ENCODE data around the gene PANK3. TPM values are rescaled to one million over a fixed set of nuclear protein-coding genes. Genes with fewer than 3 reads are reported as not detected.

PANK3 gene
- total RNA-seq, 1 experiment from 2014 or later: 78.3 TPM

- Histone ChIP-seq H3K9me3 (ENCODE audit: low read length) (no peaks in the 10 kb centered on the region), H3K4me3 (ENCODE audit: low read length) (no peak overlapping the region), H3K36me3 (ENCODE audit: insufficient read depth, low read length) (no peaks in the 10 kb centered on the region), H3K27ac (ENCODE audit: low read length) (no peak overlapping the region), H3K4me2 (ENCODE audit: low read depth, low read length, poor library complexity, severe bottlenecking) (no peak overlapping the region), H3K4me1 (ENCODE audit: low read length) (no peaks in the 10 kb centered on the region), H2AFZ (ENCODE audit: low read length) (no peak overlapping the region), H3K79me2 (ENCODE audit: low read length) (no peaks in the 10 kb centered on the region), H3K27me3 (ENCODE audit: low read length) (no peaks in the 10 kb centered on the region), H4K20me1 (ENCODE audit: insufficient read depth, low read depth, low read length) (no peaks in the 10 kb centered on the region), H3K9me2 (replicated peaks; ENCODE audit: insufficient read depth, low read length) (no peaks in the 10 kb centered on the region), H3K9ac (ENCODE audit: low read length) (no peak overlapping the region)
- DNase-seq: no peak
Observed at GRCh38 chr5:168611165-168611564, 32.0 kb upstream of the PANK3 start.

DNA sequence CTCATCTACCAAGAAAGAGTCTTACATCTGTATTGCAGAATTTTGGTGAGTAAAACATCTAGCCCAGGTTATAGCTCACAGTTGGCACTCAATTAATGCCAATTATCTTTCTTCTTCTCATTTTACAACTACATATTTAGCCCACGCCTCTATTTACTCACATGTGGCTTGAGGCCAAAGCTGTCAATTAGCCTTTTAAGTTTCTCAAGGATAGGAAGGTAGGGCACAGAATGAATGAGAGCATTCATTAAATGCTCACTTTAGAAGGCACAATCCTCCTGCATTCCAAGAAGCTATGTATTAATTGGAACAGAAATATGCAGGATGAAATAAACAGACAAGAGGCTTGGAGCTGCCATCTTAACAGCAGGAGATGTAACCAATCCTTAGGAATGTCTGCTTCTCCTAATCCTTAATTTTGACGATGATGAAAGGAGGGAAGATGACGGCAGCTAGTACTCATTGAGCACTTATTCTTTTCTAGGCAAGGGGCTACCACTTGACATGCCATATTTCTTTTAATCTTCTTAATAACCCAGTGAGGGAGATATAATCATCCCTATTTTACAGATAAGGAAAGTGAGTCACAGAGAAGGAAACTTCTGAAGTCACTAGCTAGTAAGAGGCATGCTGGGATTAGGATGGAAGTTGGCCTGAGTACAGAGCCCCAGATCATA, 30.8 kb upstream of the PANK3 start:
- Histone ChIP-seq H3K79me2 (ENCODE audit: low read length) (no peaks in the 10 kb centered on the region), H3K4me3 (ENCODE audit: low read length) (no peak overlapping the region), H4K20me1 (ENCODE audit: insufficient read depth, low read depth, low read length) (no peaks in the 10 kb centered on the region), H3K4me2 (ENCODE audit: low read depth, low read length, poor library complexity, severe bottlenecking) (no peak overlapping the region), H3K9ac (ENCODE audit: low read length) (no peak overlapping the region), H3K27me3 (ENCODE audit: low read length) (no peaks in the 10 kb centered on the region), H3K9me2 (replicated peaks; ENCODE audit: insufficient read depth, low read length) (no peaks in the 10 kb centered on the region), H3K36me3 (ENCODE audit: insufficient read depth, low read length) (no peaks in the 10 kb centered on the region), H3K27ac (ENCODE audit: low read length) (no peak overlapping the region), H2AFZ (ENCODE audit: low read length) (no peak overlapping the region), H3K9me3 (ENCODE audit: low read length) (no peaks in the 10 kb centered on the region), H3K4me1 (ENCODE audit: low read length) (no peaks in the 10 kb centered on the region)
- no peak for DNase-seq

DNA sequence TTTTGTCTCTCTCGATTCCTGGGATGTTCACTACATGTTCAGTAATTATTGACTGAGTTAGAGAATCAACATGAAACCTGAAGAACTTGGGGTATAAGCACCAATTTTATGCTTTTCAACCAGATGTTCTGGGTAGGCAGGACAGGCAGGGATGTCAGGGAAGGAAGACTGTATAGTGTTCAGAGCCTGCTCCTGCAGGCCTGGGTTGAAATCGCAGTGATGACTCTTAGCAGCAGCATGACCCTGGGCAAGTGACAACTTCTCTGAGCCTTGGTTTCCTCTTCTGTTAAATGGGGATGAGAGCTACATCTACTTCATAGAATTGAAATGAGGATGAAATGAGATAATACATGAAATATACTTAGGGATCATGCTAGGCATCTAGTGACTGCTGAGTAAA, 29.7 kb upstream of the PANK3 start:
- Histone ChIP-seq H3K36me3 (ENCODE audit: insufficient read depth, low read length) (no peaks in the 10 kb centered on the region), H3K9ac (ENCODE audit: low read length) (no peak overlapping the region), H3K27me3 (ENCODE audit: low read length) (no peaks in the 10 kb centered on the region), H3K4me1 (ENCODE audit: low read length) (no peaks in the 10 kb centered on the region), H3K9me3 (ENCODE audit: low read length) (no peaks in the 10 kb centered on the region), H3K9me2 (replicated peaks; ENCODE audit: insufficient read depth, low read length) (no peaks in the 10 kb centered on the region), H3K4me2 (ENCODE audit: low read depth, low read length, poor library complexity, severe bottlenecking) (no peak overlapping the region), H3K79me2 (ENCODE audit: low read length) (no peaks in the 10 kb centered on the region), H2AFZ (ENCODE audit: low read length) (no peak overlapping the region), H3K27ac (ENCODE audit: low read length) (no peak overlapping the region), H3K4me3 (ENCODE audit: low read length) (no peak overlapping the region), H4K20me1 (ENCODE audit: insufficient read depth, low read depth, low read length) (no peaks in the 10 kb centered on the region)
- no peak for DNase-seq

DNA sequence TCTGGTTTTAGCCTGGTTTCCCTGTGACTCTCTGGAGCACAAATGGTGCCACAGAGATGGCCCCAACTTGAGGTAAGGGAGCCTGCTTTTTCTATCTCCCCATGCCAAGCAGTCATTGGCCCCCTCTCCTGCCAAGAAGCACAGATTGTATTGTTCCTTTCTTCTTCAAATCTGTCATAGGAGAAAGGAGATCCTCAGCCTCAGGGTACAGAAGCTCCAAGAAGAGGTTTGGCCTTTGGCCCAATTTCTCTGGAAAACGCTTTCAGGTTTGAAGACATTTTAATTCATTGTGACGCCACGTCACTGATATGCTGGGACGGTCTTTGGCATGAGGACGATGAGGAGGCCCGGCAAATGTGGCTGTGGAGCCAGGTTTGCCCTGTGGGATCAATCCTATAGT, 29.2 kb upstream of the PANK3 start:
- DNase-seq: no peak
- Histone ChIP-seq H4K20me1 (ENCODE audit: insufficient read depth, low read depth, low read length) (no peaks in the 10 kb centered on the region), H3K27ac (ENCODE audit: low read length) (no peak overlapping the region), H3K4me2 (ENCODE audit: low read depth, low read length, poor library complexity, severe bottlenecking) (no peak overlapping the region), H3K27me3 (ENCODE audit: low read length) (no peaks in the 10 kb centered on the region), H3K79me2 (ENCODE audit: low read length) (no peaks in the 10 kb centered on the region), H3K9ac (ENCODE audit: low read length) (no peak overlapping the region), H2AFZ (ENCODE audit: low read length) (no peak overlapping the region), H3K9me2 (replicated peaks; ENCODE audit: insufficient read depth, low read length) (no peaks in the 10 kb centered on the region), H3K4me3 (ENCODE audit: low read length) (no peak overlapping the region), H3K4me1 (ENCODE audit: low read length) (no peaks in the 10 kb centered on the region), H3K9me3 (ENCODE audit: low read length) (no peaks in the 10 kb centered on the region), H3K36me3 (ENCODE audit: insufficient read depth, low read length) (no peaks in the 10 kb centered on the region)

DNA sequence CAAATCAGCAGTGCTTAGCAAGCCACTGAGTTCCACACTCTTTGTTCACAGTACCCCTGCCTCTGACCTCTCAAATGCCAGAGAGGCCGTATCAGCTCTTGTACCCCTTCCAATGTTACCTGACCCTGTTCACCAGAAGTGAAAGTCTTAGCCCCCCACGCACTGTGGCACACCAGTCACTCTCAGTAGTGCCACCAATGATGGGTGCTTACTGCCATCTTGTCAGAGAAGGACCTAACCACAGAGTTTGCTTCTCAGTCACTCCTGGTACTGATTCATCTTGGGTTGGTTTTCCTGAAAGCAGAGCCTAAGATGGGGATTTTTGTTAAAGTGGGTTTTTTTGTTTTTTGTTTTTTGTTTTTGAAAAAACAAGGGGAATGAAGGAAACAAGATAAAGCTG, 28.8 kb upstream of the PANK3 start:
- Histone ChIP-seq H3K9me2 (replicated peaks; ENCODE audit: insufficient read depth, low read length) (no peaks in the 10 kb centered on the region), H3K4me2 (ENCODE audit: low read depth, low read length, poor library complexity, severe bottlenecking) (no peak overlapping the region), H3K79me2 (ENCODE audit: low read length) (no peaks in the 10 kb centered on the region), H3K36me3 (ENCODE audit: insufficient read depth, low read length) (no peaks in the 10 kb centered on the region), H4K20me1 (ENCODE audit: insufficient read depth, low read depth, low read length) (no peaks in the 10 kb centered on the region), H3K9ac (ENCODE audit: low read length) (no peak overlapping the region), H3K27ac (ENCODE audit: low read length) (no peak overlapping the region), H3K9me3 (ENCODE audit: low read length) (no peaks in the 10 kb centered on the region), H2AFZ (ENCODE audit: low read length) (no peak overlapping the region), H3K4me1 (ENCODE audit: low read length) (no peaks in the 10 kb centered on the region), H3K4me3 (ENCODE audit: low read length) (no peak overlapping the region), H3K27me3 (ENCODE audit: low read length) (no peaks in the 10 kb centered on the region)
- no peak for DNase-seq

DNA sequence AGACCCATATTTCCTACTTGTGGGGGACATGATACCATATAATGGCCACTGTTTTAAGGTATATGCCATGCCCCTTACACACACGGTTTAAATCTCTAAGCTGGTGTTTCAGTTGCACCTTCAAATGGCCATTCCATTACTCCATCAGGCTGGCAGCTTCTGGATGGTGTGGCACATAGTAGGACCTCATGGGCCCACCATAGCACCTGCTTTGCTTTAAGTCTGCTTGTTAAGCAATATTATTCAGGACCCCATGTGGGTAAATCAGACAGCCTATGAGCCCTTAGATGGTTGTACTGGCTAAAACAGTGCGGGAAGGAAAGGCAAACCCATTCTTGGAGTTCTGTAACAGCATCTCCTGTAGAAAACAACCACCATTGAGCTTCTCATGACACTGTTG, 27.4 kb upstream of the PANK3 start:
- H4K20me1 ChIP-seq (ENCODE audit: insufficient read depth, low read depth, low read length): no peaks in the 10 kb centered on the region

DNA sequence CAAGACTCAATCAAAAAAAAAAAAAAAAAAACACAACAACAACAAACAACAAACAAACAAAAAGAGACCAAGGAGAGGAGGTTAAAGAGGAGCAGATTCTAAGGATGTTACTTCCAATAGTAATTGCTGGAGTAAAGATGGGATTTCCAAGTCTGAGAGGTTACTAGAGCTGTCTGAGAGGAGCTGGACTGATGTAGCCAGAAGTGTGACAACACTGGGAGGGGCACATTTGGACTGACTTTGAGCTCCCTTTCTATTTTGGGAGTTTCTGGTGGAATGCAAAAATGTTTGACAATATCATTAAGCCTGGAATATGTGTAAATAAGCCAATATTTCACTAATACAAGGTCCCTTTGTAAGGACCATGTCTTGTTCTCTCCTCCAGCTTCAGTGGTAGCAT, 25.3 kb upstream of the PANK3 start:
- Histone ChIP-seq H2AFZ (ENCODE audit: low read length) (no peak overlapping the region), H3K79me2 (ENCODE audit: low read length) (no peaks in the 10 kb centered on the region), H3K27ac (ENCODE audit: low read length) (no peak overlapping the region), H3K27me3 (ENCODE audit: low read length) (no peaks in the 10 kb centered on the region), H3K4me2 (ENCODE audit: low read depth, low read length, poor library complexity, severe bottlenecking) (no peak overlapping the region), H3K9me3 (ENCODE audit: low read length) (no peaks in the 10 kb centered on the region), H3K9ac (ENCODE audit: low read length) (no peak overlapping the region), H3K4me1 (ENCODE audit: low read length) (no peaks in the 10 kb centered on the region), H4K20me1 (ENCODE audit: insufficient read depth, low read depth, low read length) (no peaks in the 10 kb centered on the region), H3K36me3 (ENCODE audit: insufficient read depth, low read length) (no peaks in the 10 kb centered on the region), H3K9me2 (replicated peaks; ENCODE audit: insufficient read depth, low read length) (no peaks in the 10 kb centered on the region), H3K4me3 (ENCODE audit: low read length) (no peak overlapping the region)
- no peak for DNase-seq

More for the DNA sequence above, 27.4 kb upstream of the PANK3 start:
- no peaks in the 10 kb centered on the region for H3K79me2 ChIP-seq (ENCODE audit: low read length)
- DNase-seq: no peak
- no peak overlapping the region for H3K27ac ChIP-seq (ENCODE audit: low read length)
- no peaks in the 10 kb centered on the region for H3K9me3 ChIP-seq (ENCODE audit: low read length)
- no peak overlapping the region for H2AFZ ChIP-seq (ENCODE audit: low read length)
- H3K4me2 ChIP-seq (ENCODE audit: low read depth, low read length, poor library complexity, severe bottlenecking): no peak overlapping the region
- H3K4me1 ChIP-seq (ENCODE audit: low read length): no peaks in the 10 kb centered on the region
- no peak overlapping the region for H3K9ac ChIP-seq (ENCODE audit: low read length)
- H3K9me2 ChIP-seq (replicated peaks; ENCODE audit: insufficient read depth, low read length): no peaks in the 10 kb centered on the region
- no peaks in the 10 kb centered on the region for H3K27me3 ChIP-seq (ENCODE audit: low read length)
- H3K4me3 ChIP-seq (ENCODE audit: low read length): no peak overlapping the region
- no peaks in the 10 kb centered on the region for H3K36me3 ChIP-seq (ENCODE audit: insufficient read depth, low read length)

- Histone ChIP-seq H3K27me3 (ENCODE audit: low read length) (no peaks in the 10 kb centered on the region), H3K4me3 (ENCODE audit: low read length) (no peak overlapping the region), H3K27ac (ENCODE audit: low read length) (no peak overlapping the region), H3K4me1 (ENCODE audit: low read length) (no peaks in the 10 kb centered on the region), H3K79me2 (ENCODE audit: low read length) (no peaks in the 10 kb centered on the region), H3K9me2 (replicated peaks; ENCODE audit: insufficient read depth, low read length) (no peaks in the 10 kb centered on the region), H3K9me3 (ENCODE audit: low read length) (no peaks in the 10 kb centered on the region), H3K9ac (ENCODE audit: low read length) (no peak overlapping the region), H3K4me2 (ENCODE audit: low read depth, low read length, poor library complexity, severe bottlenecking) (no peak overlapping the region), H3K36me3 (ENCODE audit: insufficient read depth, low read length) (no peaks in the 10 kb centered on the region), H4K20me1 (ENCODE audit: insufficient read depth, low read depth, low read length) (no peaks in the 10 kb centered on the region), H2AFZ (ENCODE audit: low read length) (no peak overlapping the region)
- no peak for DNase-seq
Observed at GRCh38 chr5:168603746-168604145, 24.6 kb upstream of the PANK3 start.

GRCh38 chr5:168602517-168602916, 23.3 kb upstream of the PANK3 start:
- no peaks in the 10 kb centered on the region for H3K27me3 ChIP-seq (ENCODE audit: low read length)
- no peak overlapping the region for H3K4me3 ChIP-seq (ENCODE audit: low read length)
- no peaks in the 10 kb centered on the region for H3K9me3 ChIP-seq (ENCODE audit: low read length)
- H3K27ac ChIP-seq (ENCODE audit: low read length): no peak overlapping the region
- H3K9ac ChIP-seq (ENCODE audit: low read length): no peak overlapping the region
- no peaks in the 10 kb centered on the region for H3K4me1 ChIP-seq (ENCODE audit: low read length)
- no peaks in the 10 kb centered on the region for H3K79me2 ChIP-seq (ENCODE audit: low read length)
- no peak for DNase-seq
- H2AFZ ChIP-seq (ENCODE audit: low read length): no peak overlapping the region
- H3K9me2 ChIP-seq (replicated peaks; ENCODE audit: insufficient read depth, low read length): no peaks in the 10 kb centered on the region
- H3K36me3 ChIP-seq (ENCODE audit: insufficient read depth, low read length): no peaks in the 10 kb centered on the region
- no peaks in the 10 kb centered on the region for H4K20me1 ChIP-seq (ENCODE audit: insufficient read depth, low read depth, low read length)
- no peak overlapping the region for H3K4me2 ChIP-seq (ENCODE audit: low read depth, low read length, poor library complexity, severe bottlenecking)
